ENCODE measurements around the gene OR2F1. TPM values are rescaled to one million over a fixed set of nuclear protein-coding genes. Genes with fewer than 3 reads are reported as not detected.

OR2F1 gene
- total and polyA plus RNA-seq, 2 experiments from 2014 or later: not detected

DNA sequence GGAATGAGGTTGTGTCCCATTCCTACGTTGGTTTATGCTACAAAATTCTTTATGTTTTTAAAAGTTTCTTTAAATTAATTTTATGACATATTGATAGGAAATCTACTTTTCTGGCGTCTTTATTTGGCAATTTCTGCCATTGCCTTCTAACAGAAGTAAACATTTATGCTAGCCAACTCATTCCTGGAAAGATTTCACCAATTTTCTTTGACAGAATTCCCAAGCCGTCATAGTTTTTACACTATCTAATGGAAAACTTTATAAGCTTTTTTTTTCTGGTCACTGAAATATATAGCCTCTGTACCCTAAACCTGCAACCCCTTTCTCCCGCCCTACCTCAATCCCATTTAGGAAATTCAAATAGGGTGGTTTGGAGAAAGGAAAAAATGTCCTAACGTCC is 46.5 kb upstream of the OR2F1 start:
- no peak overlapping the region for H2AFZ ChIP-seq
- H3K36me3 ChIP-seq (replicated peaks; ENCODE audit: insufficient read depth, low read depth): no peaks in the 10 kb centered on the region
- H3K79me2 ChIP-seq: no peaks in the 10 kb centered on the region
- no peaks in the 10 kb centered on the region for H3K27me3 ChIP-seq
- H3K4me1 ChIP-seq (ENCODE audit: insufficient read depth): peaks cover 17% of the 10 kb centered on the region
- H3K9me3 ChIP-seq (ENCODE audit: low read depth): no peaks in the 10 kb centered on the region
- DNase-seq (ENCODE audit: low spot score): no peak
- no peaks in the 10 kb centered on the region for H3K9me2 ChIP-seq (replicated peaks; ENCODE audit: insufficient read depth)
- no peak overlapping the region for H3K4me3 ChIP-seq
- no peaks in the 10 kb centered on the region for H4K20me1 ChIP-seq (ENCODE audit: insufficient read depth, poor library complexity, severe bottlenecking)
- TF ChIP-seq EZH2 (IDR thresholded peaks at IDR 0.05; ENCODE audit: borderline replicate concordance) (no peak), EZH2phosphoT487 (IDR thresholded peaks at IDR 0.05; ENCODE audit: low read depth, severe bottlenecking, unreplicated experiment) (no peak)
- TF ChIP-seq, protein P1, sequence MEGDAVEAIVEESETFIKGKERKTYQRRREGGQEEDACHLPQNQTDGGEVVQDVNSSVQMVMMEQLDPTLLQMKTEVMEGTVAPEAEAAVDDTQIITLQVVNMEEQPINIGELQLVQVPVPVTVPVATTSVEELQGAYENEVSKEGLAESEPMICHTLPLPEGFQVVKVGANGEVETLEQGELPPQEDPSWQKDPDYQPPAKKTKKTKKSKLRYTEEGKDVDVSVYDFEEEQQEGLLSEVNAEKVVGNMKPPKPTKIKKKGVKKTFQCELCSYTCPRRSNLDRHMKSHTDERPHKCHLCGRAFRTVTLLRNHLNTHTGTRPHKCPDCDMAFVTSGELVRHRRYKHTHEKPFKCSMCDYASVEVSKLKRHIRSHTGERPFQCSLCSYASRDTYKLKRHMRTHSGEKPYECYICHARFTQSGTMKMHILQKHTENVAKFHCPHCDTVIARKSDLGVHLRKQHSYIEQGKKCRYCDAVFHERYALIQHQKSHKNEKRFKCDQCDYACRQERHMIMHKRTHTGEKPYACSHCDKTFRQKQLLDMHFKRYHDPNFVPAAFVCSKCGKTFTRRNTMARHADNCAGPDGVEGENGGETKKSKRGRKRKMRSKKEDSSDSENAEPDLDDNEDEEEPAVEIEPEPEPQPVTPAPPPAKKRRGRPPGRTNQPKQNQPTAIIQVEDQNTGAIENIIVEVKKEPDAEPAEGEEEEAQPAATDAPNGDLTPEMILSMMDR (IDR thresholded peaks at IDR 0.05; ENCODE audit: poor library complexity): no peak
- H3K4me2 ChIP-seq: no peak overlapping the region
- H3K27ac ChIP-seq: no peak overlapping the region
- 86% methylated on average over 5 of the region's 5 CpGs for WGBS (ENCODE audit: low lambda C conversion rate, missing lambda C conversion rate)

DNA sequence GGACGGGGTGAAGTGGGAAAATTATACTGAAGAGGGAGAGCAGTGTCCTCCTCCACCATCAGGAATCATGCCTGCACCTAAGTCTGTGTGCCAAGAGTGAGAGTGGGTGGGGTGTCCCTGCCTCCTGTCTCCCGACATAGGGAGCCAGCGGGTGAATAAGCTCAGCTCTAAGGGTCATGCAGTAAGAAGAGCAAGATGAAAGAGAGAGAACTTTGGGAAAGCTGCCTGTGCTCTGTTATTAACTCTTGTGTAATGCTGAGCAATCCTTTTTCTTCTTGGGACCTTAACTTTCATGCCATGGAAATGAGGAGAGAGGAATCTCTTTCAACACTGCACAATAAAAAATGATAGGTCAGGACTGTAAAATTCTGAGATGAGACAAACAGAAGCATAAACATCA is 44.8 kb upstream of the OR2F1 start:
- no peak overlapping the region for H2AFZ ChIP-seq
- H3K27ac ChIP-seq: no peak overlapping the region
- TF ChIP-seq, protein P1 (IDR thresholded peaks at IDR 0.05; ENCODE audit: poor library complexity): no peak
- TF ChIP-seq EZH2phosphoT487 (IDR thresholded peaks at IDR 0.05; ENCODE audit: low read depth, severe bottlenecking, unreplicated experiment): no peak
- no peak for TF ChIP-seq EZH2 (IDR thresholded peaks at IDR 0.05; ENCODE audit: borderline replicate concordance)
- H3K4me2 ChIP-seq: no peak overlapping the region
- no peaks in the 10 kb centered on the region for H3K36me3 ChIP-seq (replicated peaks; ENCODE audit: insufficient read depth, low read depth)
- no peaks in the 10 kb centered on the region for H3K27me3 ChIP-seq
- no peak overlapping the region for H3K4me3 ChIP-seq
- no peaks in the 10 kb centered on the region for H3K79me2 ChIP-seq
- H3K9me3 ChIP-seq (ENCODE audit: low read depth): no peaks in the 10 kb centered on the region
- H3K4me1 ChIP-seq (ENCODE audit: insufficient read depth): peaks cover 10% of the 10 kb centered on the region
- H3K9me2 ChIP-seq (replicated peaks; ENCODE audit: insufficient read depth): no peaks in the 10 kb centered on the region
- DNase-seq (ENCODE audit: low spot score): no peak
- 76% methylated on average over 3 of the region's 3 CpGs for WGBS (ENCODE audit: low lambda C conversion rate, missing lambda C conversion rate)
- H4K20me1 ChIP-seq (ENCODE audit: insufficient read depth, poor library complexity, severe bottlenecking): no peaks in the 10 kb centered on the region

DNA sequence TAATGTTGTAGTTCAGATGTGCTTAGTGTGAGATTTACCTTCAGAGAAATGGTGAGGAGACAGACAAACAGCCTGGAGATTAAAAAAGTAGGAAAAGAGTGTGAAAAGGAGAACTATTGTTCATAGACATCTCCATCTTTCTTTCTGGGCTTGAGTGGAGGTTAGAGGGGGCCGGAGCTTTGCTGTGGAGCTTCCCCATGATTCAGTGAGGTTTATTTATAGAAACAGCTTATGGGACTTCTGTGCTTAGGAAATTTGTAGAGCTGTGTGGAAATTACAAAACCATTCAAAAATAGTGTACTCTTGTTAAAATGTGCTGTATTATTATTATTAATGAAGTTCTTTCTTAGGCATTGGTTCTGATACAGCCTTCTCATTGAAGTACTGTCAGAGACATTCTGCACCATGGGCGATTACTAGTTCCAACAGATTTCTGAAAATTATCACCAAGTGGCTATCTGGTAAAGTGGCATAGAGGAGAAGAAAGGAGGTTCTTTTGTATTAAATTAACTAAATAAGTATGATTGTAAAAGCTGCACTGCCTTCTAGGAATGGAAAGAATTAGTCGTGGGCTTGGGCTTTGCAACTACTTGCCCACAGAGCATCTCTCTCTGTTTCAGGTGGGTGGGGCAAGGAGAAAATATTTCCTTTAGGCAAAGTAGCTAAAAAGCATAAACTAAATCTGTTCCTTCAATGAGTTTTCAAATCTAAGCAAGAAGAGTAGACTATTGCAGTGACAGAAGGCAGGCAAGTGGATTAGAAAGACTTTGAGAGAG is 44.0 kb upstream of the OR2F1 start:
- TF ChIP-seq EZH2phosphoT487 (IDR thresholded peaks at IDR 0.05; ENCODE audit: low read depth, severe bottlenecking, unreplicated experiment): no peak
- no peak for TF ChIP-seq EZH2 (IDR thresholded peaks at IDR 0.05; ENCODE audit: borderline replicate concordance)
- TF ChIP-seq, protein P1 (IDR thresholded peaks at IDR 0.05; ENCODE audit: poor library complexity): no peak
- no peaks in the 10 kb centered on the region for H3K9me3 ChIP-seq (ENCODE audit: low read depth)
- no peak for DNase-seq (ENCODE audit: low spot score)
- H3K27me3 ChIP-seq: no peaks in the 10 kb centered on the region
- 84% methylated on average over 3 of the region's 3 CpGs for WGBS (ENCODE audit: low lambda C conversion rate, missing lambda C conversion rate)
- no peak overlapping the region for H3K27ac ChIP-seq
- H3K79me2 ChIP-seq: no peaks in the 10 kb centered on the region
- H3K4me2 ChIP-seq: no peak overlapping the region
- no peaks in the 10 kb centered on the region for H3K9me2 ChIP-seq (replicated peaks; ENCODE audit: insufficient read depth)
- no peaks in the 10 kb centered on the region for H3K36me3 ChIP-seq (replicated peaks; ENCODE audit: insufficient read depth, low read depth)
- H4K20me1 ChIP-seq (ENCODE audit: insufficient read depth, poor library complexity, severe bottlenecking): no peaks in the 10 kb centered on the region
- H3K4me3 ChIP-seq: no peak overlapping the region
- H2AFZ ChIP-seq: no peak overlapping the region
- peaks cover 2% of the 10 kb centered on the region for H3K4me1 ChIP-seq (ENCODE audit: insufficient read depth)
